ENCODE results near the gene HPS5.

DNA sequence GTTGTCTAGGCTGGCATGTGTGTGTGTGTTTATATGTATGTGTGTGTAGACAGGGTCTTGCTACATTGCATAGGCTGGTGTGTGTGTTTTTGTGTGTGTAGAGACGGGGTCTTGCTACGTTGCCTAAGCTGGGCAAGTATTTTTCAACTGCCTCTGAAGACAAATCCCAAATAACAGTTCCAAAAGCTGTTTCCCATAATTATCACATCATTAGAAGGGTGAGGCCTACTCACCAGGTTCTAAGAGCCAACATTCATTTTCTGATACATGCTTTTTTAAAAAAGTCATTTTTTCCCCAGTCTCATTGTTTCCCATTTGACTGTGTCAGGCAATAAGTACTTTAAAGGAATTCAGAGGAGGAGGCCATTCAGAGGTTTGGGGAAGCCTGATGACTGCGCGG lies 33.0 kb downstream of the HPS5 start:
- TF ChIP-seq, protein P1, sequence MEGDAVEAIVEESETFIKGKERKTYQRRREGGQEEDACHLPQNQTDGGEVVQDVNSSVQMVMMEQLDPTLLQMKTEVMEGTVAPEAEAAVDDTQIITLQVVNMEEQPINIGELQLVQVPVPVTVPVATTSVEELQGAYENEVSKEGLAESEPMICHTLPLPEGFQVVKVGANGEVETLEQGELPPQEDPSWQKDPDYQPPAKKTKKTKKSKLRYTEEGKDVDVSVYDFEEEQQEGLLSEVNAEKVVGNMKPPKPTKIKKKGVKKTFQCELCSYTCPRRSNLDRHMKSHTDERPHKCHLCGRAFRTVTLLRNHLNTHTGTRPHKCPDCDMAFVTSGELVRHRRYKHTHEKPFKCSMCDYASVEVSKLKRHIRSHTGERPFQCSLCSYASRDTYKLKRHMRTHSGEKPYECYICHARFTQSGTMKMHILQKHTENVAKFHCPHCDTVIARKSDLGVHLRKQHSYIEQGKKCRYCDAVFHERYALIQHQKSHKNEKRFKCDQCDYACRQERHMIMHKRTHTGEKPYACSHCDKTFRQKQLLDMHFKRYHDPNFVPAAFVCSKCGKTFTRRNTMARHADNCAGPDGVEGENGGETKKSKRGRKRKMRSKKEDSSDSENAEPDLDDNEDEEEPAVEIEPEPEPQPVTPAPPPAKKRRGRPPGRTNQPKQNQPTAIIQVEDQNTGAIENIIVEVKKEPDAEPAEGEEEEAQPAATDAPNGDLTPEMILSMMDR (conservative IDR thresholded peaks at IDR 0.05; ENCODE audit: low read depth, low read length): no peak
- TF ChIP-seq, protein P2, sequence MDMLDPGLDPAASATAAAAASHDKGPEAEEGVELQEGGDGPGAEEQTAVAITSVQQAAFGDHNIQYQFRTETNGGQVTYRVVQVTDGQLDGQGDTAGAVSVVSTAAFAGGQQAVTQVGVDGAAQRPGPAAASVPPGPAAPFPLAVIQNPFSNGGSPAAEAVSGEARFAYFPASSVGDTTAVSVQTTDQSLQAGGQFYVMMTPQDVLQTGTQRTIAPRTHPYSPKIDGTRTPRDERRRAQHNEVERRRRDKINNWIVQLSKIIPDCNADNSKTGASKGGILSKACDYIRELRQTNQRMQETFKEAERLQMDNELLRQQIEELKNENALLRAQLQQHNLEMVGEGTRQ (IDR thresholded peaks at IDR 0.05; ENCODE audit: low read depth, low read length): no peak
